ENCODE results near the gene CHN2. TPM values are rescaled to one million over a fixed set of nuclear protein-coding genes. Genes with fewer than 3 reads are reported as not detected.

The CHN2 gene
- total RNA-seq, 1 experiment from 2014 or later, result 4.2 TPM

GRCh38 chr7:29285444-29285793 lies 90.8 kb downstream of the CHN2 start:
- Histone ChIP-seq H3K4me3 (ENCODE audit: insufficient read depth, low read depth, low read length) (no peak overlapping the region), H3K36me3 (replicated peaks; ENCODE audit: control insufficient read depth, insufficient read depth, low read length) (no peaks in the 10 kb centered on the region), H3K27me3 (ENCODE audit: control insufficient read depth, insufficient read depth, low read length) (no peaks in the 10 kb centered on the region)
- DNase-seq, result no peak

- no peak for DNase-seq
- Histone ChIP-seq H3K36me3 (replicated peaks; ENCODE audit: control insufficient read depth, insufficient read depth, low read length) (no peaks in the 10 kb centered on the region), H3K27me3 (ENCODE audit: control insufficient read depth, insufficient read depth, low read length) (no peaks in the 10 kb centered on the region), H3K4me3 (ENCODE audit: insufficient read depth, low read depth, low read length) (no peak overlapping the region)
These were observed 91.3 kb downstream of the CHN2 start for GRCh38 chr7:29285861-29286260.

- H3K27me3 ChIP-seq (ENCODE audit: control insufficient read depth, insufficient read depth, low read length), result no peaks in the 10 kb centered on the region
- no peak for DNase-seq
These were observed 92.8 kb downstream of the CHN2 start for GRCh38 chr7:29287366-29287765.

GRCh38 chr7:29288181-29289091 lies 93.9 kb downstream of the CHN2 start:
- peak; percentile 35 for DNase-seq
- Histone ChIP-seq H3K27me3 (ENCODE audit: control insufficient read depth, insufficient read depth, low read length) (no peaks in the 10 kb centered on the region), H3K4me3 (ENCODE audit: insufficient read depth, low read depth, low read length) (no peak overlapping the region), H3K36me3 (replicated peaks; ENCODE audit: control insufficient read depth, insufficient read depth, low read length) (no peaks in the 10 kb centered on the region)

More at GRCh38 chr7:29287366-29287765, 92.8 kb downstream of the CHN2 start:
- Histone ChIP-seq H3K36me3 (replicated peaks; ENCODE audit: control insufficient read depth, insufficient read depth, low read length) (no peaks in the 10 kb centered on the region), H3K4me3 (ENCODE audit: insufficient read depth, low read depth, low read length) (no peak overlapping the region)

GRCh38 chr7:29289156-29290021 lies 94.8 kb downstream of the CHN2 start:
- no peaks in the 10 kb centered on the region for H3K27me3 ChIP-seq (ENCODE audit: control insufficient read depth, insufficient read depth, low read length)
- DNase-seq, result no peak
- no peaks in the 10 kb centered on the region for H3K36me3 ChIP-seq (replicated peaks; ENCODE audit: control insufficient read depth, insufficient read depth, low read length)
- H3K4me3 ChIP-seq (ENCODE audit: insufficient read depth, low read depth, low read length), result no peak overlapping the region

- no peaks in the 10 kb centered on the region for H3K36me3 ChIP-seq (replicated peaks; ENCODE audit: control insufficient read depth, insufficient read depth, low read length)
- DNase-seq, result no peak
These were observed 96.3 kb downstream of the CHN2 start for GRCh38 chr7:29290829-29291228.

GRCh38 chr7:29291723-29292618 lies 97.4 kb downstream of the CHN2 start:
- no peak for DNase-seq
- Histone ChIP-seq H3K27me3 (ENCODE audit: control insufficient read depth, insufficient read depth, low read length) (no peaks in the 10 kb centered on the region), H3K4me3 (ENCODE audit: insufficient read depth, low read depth, low read length) (no peak overlapping the region), H3K36me3 (replicated peaks; ENCODE audit: control insufficient read depth, insufficient read depth, low read length) (no peaks in the 10 kb centered on the region)

More at GRCh38 chr7:29290829-29291228, 96.3 kb downstream of the CHN2 start:
- H3K27me3 ChIP-seq (ENCODE audit: control insufficient read depth, insufficient read depth, low read length), result no peaks in the 10 kb centered on the region
- H3K4me3 ChIP-seq (ENCODE audit: insufficient read depth, low read depth, low read length), result no peak overlapping the region

- Histone ChIP-seq H3K4me3 (ENCODE audit: insufficient read depth, low read depth, low read length) (no peak overlapping the region), H3K27me3 (ENCODE audit: control insufficient read depth, insufficient read depth, low read length) (no peaks in the 10 kb centered on the region), H3K36me3 (replicated peaks; ENCODE audit: control insufficient read depth, insufficient read depth, low read length) (no peaks in the 10 kb centered on the region)
- DNase-seq, result no peak
These were observed 98.5 kb downstream of the CHN2 start for GRCh38 chr7:29292886-29293658.

- DNase-seq, result no peak
- no peaks in the 10 kb centered on the region for H3K36me3 ChIP-seq (replicated peaks; ENCODE audit: control insufficient read depth, insufficient read depth, low read length)
These were observed 101.8 kb downstream of the CHN2 start for GRCh38 chr7:29296421-29296820.

GRCh38 chr7:29297194-29297890 lies 102.8 kb downstream of the CHN2 start:
- no peak for DNase-seq
- H3K27me3 ChIP-seq (ENCODE audit: control insufficient read depth, insufficient read depth, low read length), result no peaks in the 10 kb centered on the region
- H3K36me3 ChIP-seq (replicated peaks; ENCODE audit: control insufficient read depth, insufficient read depth, low read length), result no peaks in the 10 kb centered on the region
- H3K4me3 ChIP-seq (ENCODE audit: insufficient read depth, low read depth, low read length), result no peak overlapping the region

More at GRCh38 chr7:29296421-29296820, 101.8 kb downstream of the CHN2 start:
- Histone ChIP-seq H3K4me3 (ENCODE audit: insufficient read depth, low read depth, low read length) (no peak overlapping the region), H3K27me3 (ENCODE audit: control insufficient read depth, insufficient read depth, low read length) (no peaks in the 10 kb centered on the region)

- Histone ChIP-seq H3K4me3 (ENCODE audit: insufficient read depth, low read depth, low read length) (no peak overlapping the region), H3K36me3 (replicated peaks; ENCODE audit: control insufficient read depth, insufficient read depth, low read length) (no peaks in the 10 kb centered on the region), H3K27me3 (ENCODE audit: control insufficient read depth, insufficient read depth, low read length) (no peaks in the 10 kb centered on the region)
- DNase-seq, result no peak
These were observed 104.5 kb downstream of the CHN2 start for GRCh38 chr7:29299086-29299485.

- Histone ChIP-seq H3K4me3 (ENCODE audit: insufficient read depth, low read depth, low read length) (no peak overlapping the region), H3K27me3 (ENCODE audit: control insufficient read depth, insufficient read depth, low read length) (no peaks in the 10 kb centered on the region), H3K36me3 (replicated peaks; ENCODE audit: control insufficient read depth, insufficient read depth, low read length) (no peaks in the 10 kb centered on the region)
- DNase-seq, result no peak
These were observed 105.5 kb downstream of the CHN2 start for GRCh38 chr7:29300026-29300480.

- no peaks in the 10 kb centered on the region for H3K27me3 ChIP-seq (ENCODE audit: control insufficient read depth, insufficient read depth, low read length)
- H3K36me3 ChIP-seq (replicated peaks; ENCODE audit: control insufficient read depth, insufficient read depth, low read length), result no peaks in the 10 kb centered on the region
- no peak overlapping the region for H3K4me3 ChIP-seq (ENCODE audit: insufficient read depth, low read depth, low read length)
- no peak for DNase-seq
These were observed 106.1 kb downstream of the CHN2 start for GRCh38 chr7:29300649-29301048.

Measured in H7 (cell line).